ENCODE measurements around the gene SREK1IP1. TPM values are rescaled to one million over a fixed set of nuclear protein-coding genes. Genes with fewer than 3 reads are reported as not detected.
A peak's percentile ranks its signal among the peaks of the same experiment; 100 is the strongest.

SREK1IP1 gene
- total and polyA plus RNA-seq, 9 of the 15 experiments (the other 6 are each of a cell fraction or from before 2014, with no cell fraction given): 6.9 to 45.2 (median 21.7) TPM

DNA sequence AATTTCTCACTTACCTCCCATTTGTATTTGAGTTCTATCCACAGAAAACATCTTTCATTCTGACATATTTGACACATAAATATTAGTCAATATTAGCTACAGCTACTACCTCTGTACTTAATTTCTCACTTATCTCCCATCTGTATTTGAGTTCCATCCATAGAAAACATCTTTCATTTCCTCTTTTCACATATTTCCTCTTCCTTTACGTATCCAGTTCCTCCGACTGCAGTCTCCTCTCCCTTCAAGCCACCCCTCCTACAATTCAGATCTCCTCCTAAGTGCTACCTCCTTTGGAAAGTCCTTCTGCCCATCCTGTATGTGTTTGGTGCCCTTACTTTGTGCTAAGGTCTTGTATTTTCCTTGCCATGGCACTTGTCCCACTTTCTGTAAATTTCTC lies 1.6 kb downstream of the SREK1IP1 start:
- Histone ChIP-seq H3K4me2 (ENCODE audit: insufficient read depth, low read length) (peak overlapping the region; percentile 93), H2AFZ (ENCODE audit: low read depth, low read length) (no peak overlapping the region), H3K4me3 (peak overlapping the region; percentile 79; the same call in 1 of the 2 replicates), H3K27ac (ENCODE audit: extremely low read depth, low read depth, low read length) (no peak overlapping the region), H3K9me3 (replicated peaks; ENCODE audit: control insufficient read depth, insufficient read depth, low read depth, low read length) (no peaks in the 10 kb centered on the region), H3K9ac (ENCODE audit: insufficient read depth in 1 of 2, low read depth in 2 of 2, low read length in 2 of 2) (peak overlapping the region in 1 of 2 experiments; percentile 97; a peak in 2 of 4 replicates), H3K27me3 (ENCODE audit: control insufficient read depth in 2 of 2, insufficient read depth in 2 of 2, low read length in 2 of 2) (no peaks in the 10 kb centered on the region), H3K79me2 (ENCODE audit: control insufficient read depth, insufficient read depth, low read length) (peaks cover 85% of the 10 kb centered on the region), H3K4me1 (replicated peaks in 1 of 2; ENCODE audit: control insufficient read depth in 2 of 2, insufficient read depth in 2 of 2, low read length in 2 of 2) (peaks cover 0 to 14% of the 10 kb centered on the region in 2 experiments; a peak in 3 of 5 replicates), H3K36me3 (ENCODE audit: control insufficient read depth, insufficient read depth, low read length) (peaks cover 35% of the 10 kb centered on the region), H4K20me1 (replicated peaks; ENCODE audit: control insufficient read depth, insufficient read depth, low read length) (no peaks in the 10 kb centered on the region), H3K9me1 (ENCODE audit: control insufficient read depth, insufficient read depth, low read length) (no peaks in the 10 kb centered on the region)
- WGBS (ENCODE audit: insufficient coverage, low coverage, missing lambda C conversion rate): 50% methylated on average over 2 of the region's 2 CpGs
- ATAC-seq (no peak), FAIRE-seq (no peak), DNase-seq (ENCODE audit: extremely low read depth in 1 of 4, low spot score in 3 of 4) (no peak)
- CTCF ChIA-PET (ENCODE audit: low intra/inter-chr PET ratio): no interaction called here
- no peak for TF ChIP-seq NR3C1 (CRISPR knock-in tag; IDR thresholded peaks at IDR 0.05)
- TF ChIP-seq NFXL1 (CRISPR knock-in tag; IDR thresholded peaks at IDR 0.05): no peak
- no peak for TF ChIP-seq HOXB6 (CRISPR knock-in tag; IDR thresholded peaks at IDR 0.05; ENCODE audit: borderline replicate concordance)
- TF ChIP-seq TFAM (CRISPR knock-in tag; conservative IDR thresholded peaks at IDR 0.05): no peak
- TF ChIP-seq SMARCE1 (IDR thresholded peaks at IDR 0.05): no peak
- TF ChIP-seq SPI1 (IDR thresholded peaks at IDR 0.05; ENCODE audit: borderline replicate concordance, low read depth, low read length): peak; percentile 45; the same call in 1 of the 2 replicates
- no TSS peak for BruUV-seq (replicated peaks)
- POLR2A ChIA-PET: interaction anchor here (0.7 to 2.6 kb wide), 5 partner anchors 8 to 113 kb away, joined by 3 to 11 read pairs (median 6); no protein-coding TSS in a partner anchor
- in situ Hi-C loops (cut with MboI): no loop called here
- intact Hi-C loops (cut with micrococcal nuclease): loop anchor here (5.0 kb wide), 1 partner anchor 85 kb away; no protein-coding TSS in a partner anchor
